WTC11 (cell line): Measurements from ENCODE around the gene MOV10L1. TPM values are rescaled to one million over a fixed set of nuclear protein-coding genes. Genes with fewer than 3 reads are reported as not detected.

ENCODE experiments used
- ATAC-seq: fragments of 200-7000 bp; cut with Tn5 transposase; 2 replicates; pipeline ENCODE4 v1.10.0; 2021; ENCODE audit warnings: mild to moderate bottlenecking, moderate library complexity
- CTCF ChIA-PET: fragments of 300-600 bp; sonication (Branson Sonifier 250); formaldehyde crosslinking; loops from one replicate; lab custom pipeline; 2021; ENCODE audit warnings: antibody characterized with exemption; lab: Charles Lee
- POLR2A ChIA-PET: fragments of 350-600 bp; sonication (Branson Sonifier 250); formaldehyde crosslinking; loops from one replicate; lab custom pipeline; 2021; ENCODE audit warnings: antibody characterized with exemption; lab: Charles Lee
- DNase-seq: peaks from one replicate; pipeline ENCODE4 v3.0.0; 2021; ENCODE audit warnings: low spot score
- H3K27ac Mint-ChIP-seq: 2 replicates; pipeline ENCODE4 v1.8.0; 2021; ENCODE audit warnings: mixed read lengths
- H3K27me3 Mint-ChIP-seq: 2 replicates; pipeline ENCODE4 v1.8.0; 2021; ENCODE audit warnings: low read depth, mild to moderate bottlenecking, moderate library complexity, mixed read lengths
- H3K36me3 Mint-ChIP-seq: 2 replicates; pipeline ENCODE4 v1.8.0; 2021; ENCODE audit warnings: mixed read lengths
- H3K4me1 Mint-ChIP-seq: 2 replicates; pipeline ENCODE4 v1.8.0; 2022; ENCODE audit warnings: mixed read lengths
- H3K4me3 Mint-ChIP-seq: 2 replicates; pipeline ENCODE4 v1.8.0; 2021; ENCODE audit warnings: mild to moderate bottlenecking, moderate library complexity, mixed read lengths
- H3K9me3 Mint-ChIP-seq: 2 replicates; pipeline ENCODE4 v1.8.0; 2021; ENCODE audit warnings: mixed read lengths
- ATF3 ChIP-seq: sonication (generic); formaldehyde crosslinking; conservative IDR thresholded peaks from 2 replicates; pipeline ENCODE4 v1.8.1; 2022; ENCODE audit warnings: mild to moderate bottlenecking, missing genetic modification reagents
- ELF4 ChIP-seq: sonication (generic); formaldehyde crosslinking; IDR thresholded peaks from 2 replicates; pipeline ENCODE4 v1.8.1; 2022; ENCODE audit warnings: low read depth, mild to moderate bottlenecking, moderate library complexity, missing genetic modification reagents
- GTF2I ChIP-seq: fragments of 250-450 bp; sonication (Bioruptor Pico); conservative IDR thresholded peaks from 2 replicates; pipeline ENCODE4 v1.4.0; 2021; ENCODE audit warnings: mild to moderate bottlenecking
- HMGXB4 ChIP-seq: sonication (generic); formaldehyde crosslinking; IDR thresholded peaks from 2 replicates; pipeline ENCODE4 v1.8.1; 2023; ENCODE audit warnings: mild to moderate bottlenecking, moderate library complexity, missing genetic modification reagents
- IRF1 ChIP-seq: sonication (generic); formaldehyde crosslinking; IDR thresholded peaks from 2 replicates; pipeline ENCODE4 v1.8.0; 2023; ENCODE audit warnings: missing genetic modification reagents
- KAT7 ChIP-seq: sonication (generic); formaldehyde crosslinking; IDR thresholded peaks from 2 replicates; pipeline ENCODE4 v1.8.1; 2023; ENCODE audit warnings: missing genetic modification reagents, mild to moderate bottlenecking, borderline replicate concordance
- MLX ChIP-seq: sonication (generic); formaldehyde crosslinking; IDR thresholded peaks from 2 replicates; pipeline ENCODE4 v1.8.1; 2023; ENCODE audit warnings: mild to moderate bottlenecking, missing genetic modification reagents, moderate library complexity
- PRDM15 ChIP-seq: sonication (generic); formaldehyde crosslinking; IDR thresholded peaks from 2 replicates; pipeline ENCODE4 v1.8.0; 2022; ENCODE audit warnings: missing genetic modification reagents
- PREB ChIP-seq: sonication (generic); formaldehyde crosslinking; IDR thresholded peaks from 2 replicates; pipeline ENCODE4 v1.8.1; 2022; ENCODE audit warnings: mild to moderate bottlenecking, missing genetic modification reagents, moderate library complexity, borderline replicate concordance
- PRRX2 ChIP-seq: fragments of 250-450 bp; sonication (Bioruptor Pico); IDR thresholded peaks from 2 replicates; pipeline ENCODE4 v1.8.0; 2021; ENCODE audit warnings: mild to moderate bottlenecking
- SOX15 ChIP-seq: fragments of 250-450 bp; sonication (Bioruptor Pico); IDR thresholded peaks from 2 replicates; pipeline ENCODE4 v1.9.0; 2021; ENCODE audit warnings: mild to moderate bottlenecking
- USF1 ChIP-seq: sonication (generic); formaldehyde crosslinking; IDR thresholded peaks from 2 replicates; pipeline ENCODE4 v1.8.0; 2022; ENCODE audit warnings: mild to moderate bottlenecking, missing genetic modification reagents
- ZMAT4 ChIP-seq: fragments of 250-450 bp; sonication (Bioruptor Pico); IDR thresholded peaks from 2 replicates; pipeline ENCODE4 v1.9.0; 2021; ENCODE audit warnings: mild to moderate bottlenecking
- ZNF219 ChIP-seq: sonication (generic); formaldehyde crosslinking; IDR thresholded peaks from 2 replicates; pipeline ENCODE4 v1.8.0; 2023; ENCODE audit warnings: missing genetic modification reagents, mild to moderate bottlenecking, borderline replicate concordance
- ZNF423 ChIP-seq: fragments of 250-450 bp; sonication (Bioruptor Pico); IDR thresholded peaks from 2 replicates; pipeline ENCODE4 v2.1.2; 2022; ENCODE audit warnings: mild to moderate bottlenecking, moderate library complexity
- total RNA-seq: library from RNA; stranded (reverse); gene quantifications from 3 replicates; pipeline ENCODE4 v1.2.3, GENCODE V29; 2021

MOV10L1 gene
- total RNA-seq, 1 experiment from 2014 or later = not detected

- no peak for TF ChIP-seq HMGXB4 (CRISPR knock-in tag)
Measured at GRCh38 chr22:50087646-50088045, 2.2 kb upstream of the MOV10L1 start (continued).

GRCh38 chr22:50088096-50088495, 1.7 kb upstream of the MOV10L1 start:
- no peaks in the 10 kb centered on the region; the same call in 1 of the 2 replicates for H3K4me1 Mint-ChIP-seq
- no peak for DNase-seq
- H3K4me3 Mint-ChIP-seq = no peak overlapping the region
- H3K27me3 Mint-ChIP-seq = peaks cover 8% of the 10 kb centered on the region
- ChIA-PET POLR2A (no interaction called here), CTCF (interaction anchor here (0.6 kb wide), 1 partner anchor 81 kb away, joined by 4 read pairs; no protein-coding TSS in a partner anchor)
- TF ChIP-seq ATF3 (CRISPR knock-in tag) (no peak), IRF1 (no peak), PREB (no peak), KAT7 (no peak), PRDM15 (CRISPR knock-in tag) (no peak), MLX (no peak), PRRX2 (CRISPR knock-in tag) (no peak), ZNF423 (CRISPR knock-in tag) (no peak), SOX15 (CRISPR knock-in tag) (no peak)
- H3K27ac Mint-ChIP-seq = no peak overlapping the region
- ATAC-seq = no peak
- no peaks in the 10 kb centered on the region for H3K36me3 Mint-ChIP-seq
- H3K9me3 Mint-ChIP-seq = peaks cover 16% of the 10 kb centered on the region

- no peak for TF ChIP-seq USF1 (CRISPR knock-in tag)
- no peak for TF ChIP-seq PRDM15 (CRISPR knock-in tag)
- TF ChIP-seq KAT7 = no peak
- TF ChIP-seq GTF2I (CRISPR knock-in tag) = no peak
- TF ChIP-seq ZMAT4 (CRISPR knock-in tag) = no peak
- no peak for TF ChIP-seq ELF4 (CRISPR knock-in tag)
- no peak for TF ChIP-seq ZNF219 (CRISPR knock-in tag)
- TF ChIP-seq, all 79 proteins: peak for 0
- H3K27ac Mint-ChIP-seq = no peak overlapping the region
- no peak overlapping the region for H3K4me3 Mint-ChIP-seq
- ChIA-PET POLR2A (no interaction called here), CTCF (interaction anchor here (1.4 kb wide), 1 partner anchor 59 kb away, joined by 5 read pairs; no protein-coding TSS in a partner anchor)
- H3K4me1 Mint-ChIP-seq = no peaks in the 10 kb centered on the region; the same call in 1 of the 2 replicates
- H3K36me3 Mint-ChIP-seq = no peaks in the 10 kb centered on the region
- H3K9me3 Mint-ChIP-seq = peaks cover 16% of the 10 kb centered on the region
- H3K27me3 Mint-ChIP-seq = peaks cover 8% of the 10 kb centered on the region
- ATAC-seq (no peak), DNase-seq (no peak)
Measured at GRCh38 chr22:50089231-50089630, 575 bp upstream of the MOV10L1 start.
